Mammary epithelial cell (primary cell): ENCODE data around the gene NDUFA7.
"Not testable (repeated sequence)": the region's sequence is repeated elsewhere in the genome, so short reads cannot be mapped to it uniquely, and the experiment has no call there.

ENCODE experiments used
- CTCF ChIP-seq, 2 donors: IDR thresholded peaks in 1 of 2; conservative IDR thresholded peaks in 1 of 2; 2 replicates each; pipeline ENCODE4 v1.5.1; 2011 to 2012; ENCODE audit warnings: inconsistent platforms in 2 of 2, low read length in 2 of 2, mild to moderate bottlenecking in 2 of 2, control low read depth in 1 of 2, low read depth in 1 of 2; ENCODE audit not compliant: insufficient read depth in 1 of 2; ENCODE audit errors: extremely low read depth in 1 of 2
- EZH2 ChIP-seq: IDR thresholded peaks from 2 replicates; pipeline ENCODE4 v1.6.1; 2012; ENCODE audit warnings: low read length, inconsistent platforms, borderline replicate concordance

- TF ChIP-seq CTCF (conservative IDR thresholded peaks at IDR 0.05 in 1 of 2, IDR thresholded peaks at IDR 0.05 in 1 of 2; ENCODE audit: extremely low read depth in 1 of 2, insufficient read depth in 1 of 2, low read depth in 1 of 2, low read length in 2 of 2); EZH2: not testable (repeated sequence)
Measured at GRCh38 chr19:8314981-8315640, 6.1 kb downstream of the NDUFA7 start.
